Measurements from ENCODE around the gene ASB18.

DNA sequence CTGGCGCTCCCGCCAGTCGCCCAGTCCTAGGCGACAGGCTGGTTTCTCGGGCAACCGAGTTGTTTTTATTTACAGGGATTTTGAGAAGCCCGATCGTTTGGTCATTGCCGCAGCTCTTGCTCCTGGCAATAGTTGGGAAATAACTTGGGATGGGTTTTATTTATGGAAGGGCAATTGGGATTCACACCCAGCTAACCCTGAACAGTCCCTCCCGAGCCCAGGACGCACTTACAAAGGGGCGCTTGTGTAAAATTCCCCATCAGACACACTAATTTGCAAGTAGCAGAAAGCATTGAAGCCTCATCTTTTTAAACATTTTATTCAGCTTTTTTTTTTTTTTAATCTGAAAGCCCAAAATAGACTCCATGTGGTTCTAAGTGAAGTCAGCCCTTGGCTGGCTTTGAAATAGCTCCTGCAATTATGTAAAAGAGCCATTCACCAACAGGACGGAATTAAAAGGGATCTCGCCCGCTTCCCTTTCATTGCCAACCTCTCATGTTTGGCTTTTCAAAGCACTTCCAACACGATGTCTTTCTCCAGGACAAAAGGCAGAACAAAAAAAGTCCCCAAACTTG, 92.4 kb downstream of the ASB18 start:
- TF ChIP-seq, protein P1, sequence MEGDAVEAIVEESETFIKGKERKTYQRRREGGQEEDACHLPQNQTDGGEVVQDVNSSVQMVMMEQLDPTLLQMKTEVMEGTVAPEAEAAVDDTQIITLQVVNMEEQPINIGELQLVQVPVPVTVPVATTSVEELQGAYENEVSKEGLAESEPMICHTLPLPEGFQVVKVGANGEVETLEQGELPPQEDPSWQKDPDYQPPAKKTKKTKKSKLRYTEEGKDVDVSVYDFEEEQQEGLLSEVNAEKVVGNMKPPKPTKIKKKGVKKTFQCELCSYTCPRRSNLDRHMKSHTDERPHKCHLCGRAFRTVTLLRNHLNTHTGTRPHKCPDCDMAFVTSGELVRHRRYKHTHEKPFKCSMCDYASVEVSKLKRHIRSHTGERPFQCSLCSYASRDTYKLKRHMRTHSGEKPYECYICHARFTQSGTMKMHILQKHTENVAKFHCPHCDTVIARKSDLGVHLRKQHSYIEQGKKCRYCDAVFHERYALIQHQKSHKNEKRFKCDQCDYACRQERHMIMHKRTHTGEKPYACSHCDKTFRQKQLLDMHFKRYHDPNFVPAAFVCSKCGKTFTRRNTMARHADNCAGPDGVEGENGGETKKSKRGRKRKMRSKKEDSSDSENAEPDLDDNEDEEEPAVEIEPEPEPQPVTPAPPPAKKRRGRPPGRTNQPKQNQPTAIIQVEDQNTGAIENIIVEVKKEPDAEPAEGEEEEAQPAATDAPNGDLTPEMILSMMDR (IDR thresholded peaks at IDR 0.05): no peak
- TF ChIP-seq POLR2A (IDR thresholded peaks at IDR 0.05): no peak

Measured in transverse colon (tissue), 3 donors.